ENCODE results near the gene LAMA3. TPM values are rescaled to one million over a fixed set of nuclear protein-coding genes. Genes with fewer than 3 reads are reported as not detected.

The LAMA3 gene
- total RNA-seq, 2 donors from 2014 or later = 0.58 to 1.3 TPM

GRCh38 chr18:23809415-23809814 lies 120.2 kb downstream of the LAMA3 start:
- no peak overlapping the region for H3K27ac Mint-ChIP-seq
- Histone ChIP-seq H3K4me1 (ENCODE audit: control insufficient read depth, insufficient read depth, low read length) (no peaks in the 10 kb centered on the region), H3K27ac (ENCODE audit: low read depth, low read length) (no peak overlapping the region), H3K9me3 (ENCODE audit: control insufficient read depth, low read length) (peaks cover 7% of the 10 kb centered on the region), H3K36me3 (ENCODE audit: control insufficient read depth, insufficient read depth, low read length) (no peaks in the 10 kb centered on the region), H3K4me3 (ENCODE audit: low read length) (no peak overlapping the region), H3K9ac (ENCODE audit: extremely low read depth, low read length, poor library complexity, severe bottlenecking) (no peak overlapping the region), H3K27me3 (ENCODE audit: control insufficient read depth, insufficient read depth, low read length, poor library complexity, severe bottlenecking) (no peaks in the 10 kb centered on the region)
- DNase-seq = no peak
- TF ChIP-seq CTCF (conservative IDR thresholded peaks at IDR 0.05) = no peak
- 60 to 84% methylated on average over 1 to 3 of the region's 3 CpGs for WGBS, 2 experiments (ENCODE audit: insufficient coverage in 1 of 2, insufficient read length in 1 of 2)
- H3K4me1 Mint-ChIP-seq = peaks cover 4% of the 10 kb centered on the region
- no peaks in the 10 kb centered on the region for H3K36me3 Mint-ChIP-seq (ENCODE audit: low read depth)
- no peaks in the 10 kb centered on the region for H3K27me3 Mint-ChIP-seq (ENCODE audit: insufficient read depth)
- no peak overlapping the region for H3K4me3 Mint-ChIP-seq
- H3K9me3 Mint-ChIP-seq = no peaks in the 10 kb centered on the region

- H3K27me3 ChIP-seq (ENCODE audit: control insufficient read depth, insufficient read depth, low read length, poor library complexity, severe bottlenecking) = no peaks in the 10 kb centered on the region
- H3K36me3 ChIP-seq (ENCODE audit: control insufficient read depth, insufficient read depth, low read length) = no peaks in the 10 kb centered on the region
- 89 to 94% methylated on average over 3 of the region's 3 CpGs for WGBS, 2 experiments (ENCODE audit: insufficient coverage in 1 of 2, insufficient read length in 1 of 2)
- no peak for TF ChIP-seq CTCF (conservative IDR thresholded peaks at IDR 0.05)
- no peak overlapping the region for H3K4me3 ChIP-seq (ENCODE audit: low read length)
- Mint-ChIP-seq H3K4me3 (no peak overlapping the region), H3K27ac (no peak overlapping the region), H3K36me3 (ENCODE audit: low read depth) (no peaks in the 10 kb centered on the region), H3K27me3 (ENCODE audit: insufficient read depth) (no peaks in the 10 kb centered on the region), H3K4me1 (no peaks in the 10 kb centered on the region), H3K9me3 (no peaks in the 10 kb centered on the region)
- no peaks in the 10 kb centered on the region for H3K4me1 ChIP-seq (ENCODE audit: control insufficient read depth, insufficient read depth, low read length)
- no peak for DNase-seq
- H3K9me3 ChIP-seq (ENCODE audit: control insufficient read depth, low read length) = peaks cover 7% of the 10 kb centered on the region
- no peak overlapping the region for H3K9ac ChIP-seq (ENCODE audit: extremely low read depth, low read length, poor library complexity, severe bottlenecking)
- no peak overlapping the region for H3K27ac ChIP-seq (ENCODE audit: low read depth, low read length)
Observed at GRCh38 chr18:23810396-23810795, 121.1 kb downstream of the LAMA3 start.

- no peak overlapping the region for H3K27ac Mint-ChIP-seq
- WGBS, 2 experiments (ENCODE audit: insufficient coverage in 1 of 2, insufficient read length in 1 of 2) = 93 to 100% methylated on average over 3 of the region's 3 CpGs
- no peak overlapping the region for H3K4me3 Mint-ChIP-seq
- Histone ChIP-seq H3K4me3 (ENCODE audit: low read length) (no peak overlapping the region), H3K27me3 (ENCODE audit: control insufficient read depth, insufficient read depth, low read length, poor library complexity, severe bottlenecking) (no peaks in the 10 kb centered on the region), H3K36me3 (ENCODE audit: control insufficient read depth, insufficient read depth, low read length) (no peaks in the 10 kb centered on the region), H3K9me3 (ENCODE audit: control insufficient read depth, low read length) (peaks cover 7% of the 10 kb centered on the region), H3K4me1 (ENCODE audit: control insufficient read depth, insufficient read depth, low read length) (no peaks in the 10 kb centered on the region), H3K27ac (ENCODE audit: low read depth, low read length) (no peak overlapping the region), H3K9ac (ENCODE audit: extremely low read depth, low read length, poor library complexity, severe bottlenecking) (no peak overlapping the region)
- no peaks in the 10 kb centered on the region for H3K36me3 Mint-ChIP-seq (ENCODE audit: low read depth)
- no peaks in the 10 kb centered on the region for H3K27me3 Mint-ChIP-seq (ENCODE audit: insufficient read depth)
- TF ChIP-seq CTCF (conservative IDR thresholded peaks at IDR 0.05) = no peak
- no peaks in the 10 kb centered on the region for H3K9me3 Mint-ChIP-seq
- H3K4me1 Mint-ChIP-seq = no peaks in the 10 kb centered on the region
- no peak for DNase-seq
Observed at GRCh38 chr18:23811176-23811575, 121.9 kb downstream of the LAMA3 start.

All from endodermal cell (in vitro differentiated cells).